Activated T-cell treated with anti-CD3 and anti-CD28 coated beads, Interleukin-2, amount 50 U/mL, for 48 hours (primary cell): ENCODE measurements around the gene HSPA4L.

Experiments used
- DNase-seq, 2 experiments: peaks; one replicate each; pipeline ENCODE4 v3.0.0-alpha.2; 2020

HSPA4L gene

GRCh38 chr4:127870688-127871087 is 88.6 kb downstream of the HSPA4L start:
- DNase-seq, result no peak

GRCh38 chr4:127875791-127876190 is 93.7 kb downstream of the HSPA4L start:
- DNase-seq, result no peak

GRCh38 chr4:127880763-127881562 is 98.8 kb downstream of the HSPA4L start, which contains the start of gene PLK4:
Gene PLK4, plus strand, starts transcription at chr4:127880893. Its CDS starts 242 bp downstream, at chr4:127881135.
- DNase-seq, result peak; percentile 95 to 96

GRCh38 chr4:127881563-127881864 is 99.4 kb downstream of the HSPA4L start:
- no peak for DNase-seq

GRCh38 chr4:127888559-127888958 is 106.4 kb downstream of the HSPA4L start:
- DNase-seq, result no peak

- DNase-seq, result no peak
These were observed 107.8 kb downstream of the HSPA4L start for GRCh38 chr4:127889903-127890302.
